HG03066 (cell line): ENCODE data around the gene ZNF174.

Source experiments
- ATAC-seq: cut with Tn5 transposase; IDR thresholded peaks from one replicate; pipeline ENCODE4 v1.9.1; 2021; ENCODE audit warnings: low read depth; ENCODE audit not compliant: unreplicated experiment

Gene ZNF174

GRCh38 chr16:3400779-3401688 lies at the start of gene ZNF174, which contains the start of gene ZSCAN32:
Gene ZNF174, plus strand, starts transcription at chr16:3401215. Its CDS starts 790 bp downstream, at chr16:3402005.
Gene ZSCAN32, minus strand, starts transcription at chr16:3401004. Its CDS starts 3,447 bp downstream, at chr16:3397557.
- ATAC-seq = peak; percentile 96

GRCh38 chr16:3355589-3355988 lies 45.4 kb upstream of the ZNF174 start, which contains the start of gene OR2C1:
Gene OR2C1, plus strand, starts transcription at chr16:3355889. Its CDS starts 52 bp downstream, at chr16:3355941.
- ATAC-seq = no peak

GRCh38 chr16:3356118-3356517 lies 44.9 kb upstream of the ZNF174 start:
- ATAC-seq = no peak

GRCh38 chr16:3358871-3359270 lies 42.1 kb upstream of the ZNF174 start:
- ATAC-seq = no peak

GRCh38 chr16:3362931-3363330 lies 38.1 kb upstream of the ZNF174 start:
- ATAC-seq = no peak

- ATAC-seq = no peak
Measured at GRCh38 chr16:3363793-3364192, 37.2 kb upstream of the ZNF174 start.

- no peak for ATAC-seq
Measured at GRCh38 chr16:3364774-3365427, 36.1 kb upstream of the ZNF174 start.

GRCh38 chr16:3369073-3369472 lies 31.9 kb upstream of the ZNF174 start:
- no peak for ATAC-seq

- ATAC-seq = no peak
Measured at GRCh38 chr16:3375680-3376079, 25.3 kb upstream of the ZNF174 start.

GRCh38 chr16:3377917-3378316 lies 23.1 kb upstream of the ZNF174 start:
- ATAC-seq = no peak

GRCh38 chr16:3383045-3383448 lies 18.0 kb upstream of the ZNF174 start:
- ATAC-seq = no peak

GRCh38 chr16:3388325-3388724 lies 12.7 kb upstream of the ZNF174 start:
- no peak for ATAC-seq

- no peak for ATAC-seq
Measured at GRCh38 chr16:3389663-3390338, 11.2 kb upstream of the ZNF174 start.

- peak; percentile 23 for ATAC-seq
Measured at GRCh38 chr16:3400446-3400778, 603 bp upstream of the ZNF174 start.

GRCh38 chr16:3401719-3402397 lies 843 bp downstream of the ZNF174 start:
- no peak for ATAC-seq

GRCh38 chr16:3408561-3409197 lies 7.7 kb downstream of the ZNF174 start:
- ATAC-seq = no peak

GRCh38 chr16:3413730-3414379 lies 12.8 kb downstream of the ZNF174 start:
- no peak for ATAC-seq

- no peak for ATAC-seq
Measured at GRCh38 chr16:3431779-3432219, 30.8 kb downstream of the ZNF174 start.

GRCh38 chr16:3434373-3434772 lies 33.4 kb downstream of the ZNF174 start:
- ATAC-seq = no peak

GRCh38 chr16:3439637-3440036 lies 38.6 kb downstream of the ZNF174 start:
- ATAC-seq = no peak
